IMR-90 (cell line): ENCODE results near the gene DESI2. TPM values are rescaled to one million over a fixed set of nuclear protein-coding genes. Genes with fewer than 3 reads are reported as not detected.

ENCODE experiments used
- ATAC-seq: fragments of 200-7000 bp; cut with Tn5 transposase; 2 replicates; pipeline ENCODE4 v1.9.1; 2020; ENCODE audit warnings: low read depth, mild to moderate bottlenecking, moderate library complexity
- BruUV-seq: library from RNA; stranded (reverse); fragments of 400-500 nt; replicated peaks from 2 replicates; lab custom pipeline; 2021; lab: Mats Ljungman, UMichigan
- CTCF ChIA-PET: fragments of 300-600 bp; formaldehyde crosslinking; extraction: SDS; loops from one replicate; lab custom pipeline; 2021; ENCODE audit warnings: antibody characterized with exemption; lab: Yijun Ruan, JAX
- POLR2A ChIA-PET: fragments of 300-600 bp; sonication (Branson Sonifier 250); formaldehyde crosslinking; loops from one replicate; lab custom pipeline; 2022; ENCODE audit warnings: antibody characterized with exemption; ENCODE audit not compliant: unreplicated experiment; lab: Charles Lee
- DNase-seq: peaks from one replicate; pipeline ENCODE4 v3.0.0; 2013
- H2AFZ ChIP-seq: replicated peaks from 2 replicates; pipeline ENCODE3; 2013; ENCODE audit warnings: low read length, mild to moderate bottlenecking; ENCODE audit not compliant: poor library complexity
- H2AK5ac ChIP-seq: 2 replicates; pipeline ENCODE4 v1.6.1; 2013; ENCODE audit warnings: low read depth, low read length, inconsistent platforms
- H2AK9ac ChIP-seq: replicated peaks from 2 replicates; pipeline ENCODE3; 2013; ENCODE audit warnings: mild to moderate bottlenecking, low read depth, low read length, moderate library complexity; ENCODE audit not compliant: poor library complexity
- H2BK120ac ChIP-seq: 2 replicates; pipeline ENCODE4 v1.6.1; 2013; ENCODE audit warnings: low read depth, low read length, inconsistent platforms
- H2BK15ac ChIP-seq: 3 replicates; pipeline ENCODE4 v1.6.1; 2013; ENCODE audit warnings: low read depth, low read length, inconsistent platforms
- H2BK20ac ChIP-seq: 2 replicates; pipeline ENCODE4 v1.6.1; 2013; ENCODE audit warnings: low read depth, mild to moderate bottlenecking, inconsistent platforms, low read length, moderate library complexity
- H2BK5ac ChIP-seq: 2 replicates; pipeline ENCODE4 v1.6.1; 2013; ENCODE audit warnings: mild to moderate bottlenecking, low read depth, low read length, inconsistent platforms; ENCODE audit not compliant: poor library complexity, severe bottlenecking
- H3K14ac ChIP-seq: replicated peaks from 2 replicates; pipeline ENCODE4 v1.6.1; 2013; ENCODE audit warnings: low read depth, low read length, inconsistent platforms
- H3K18ac ChIP-seq: 2 replicates; pipeline ENCODE4 v1.6.1; 2013; ENCODE audit warnings: low read depth, low read length, control low read depth
- H3K23ac ChIP-seq: 2 replicates; pipeline ENCODE4 v1.6.1; 2013; ENCODE audit warnings: low read depth, low read length, inconsistent platforms
- H3K27ac ChIP-seq: 2 replicates; pipeline ENCODE4 v1.5.1; 2013; ENCODE audit warnings: mild to moderate bottlenecking, control low read depth, low read length; ENCODE audit not compliant: insufficient read depth
- H3K27me3 ChIP-seq: 2 replicates; pipeline ENCODE4 v1.6.1; 2013; ENCODE audit warnings: low read length; ENCODE audit not compliant: control insufficient read depth, insufficient read depth
- H3K36me3 ChIP-seq: 2 replicates; pipeline ENCODE4 v1.6.1; 2013; ENCODE audit warnings: low read length, mixed read lengths; ENCODE audit not compliant: control insufficient read depth, insufficient read depth
- H3K4ac ChIP-seq: 2 replicates; pipeline ENCODE4 v1.6.1; 2013; ENCODE audit warnings: low read depth, low read length, inconsistent platforms
- H3K4me1 ChIP-seq: 2 replicates; pipeline ENCODE4 v1.6.1; 2013; ENCODE audit warnings: low read length, mixed read lengths; ENCODE audit not compliant: control insufficient read depth, insufficient read depth
- H3K4me2 ChIP-seq: 2 replicates; pipeline ENCODE4 v1.6.1; 2013; ENCODE audit warnings: low read depth, mild to moderate bottlenecking, control low read depth, low read length, moderate library complexity
- H3K4me3 ChIP-seq: 2 replicates; pipeline ENCODE4 v1.5.1; 2013; ENCODE audit warnings: low read depth, mild to moderate bottlenecking, control low read depth, low read length, moderate library complexity; ENCODE audit not compliant: insufficient read depth
- H3K56ac ChIP-seq: 2 replicates; pipeline ENCODE4 v1.6.1; 2013; ENCODE audit warnings: low read length, inconsistent platforms; ENCODE audit not compliant: insufficient read depth; ENCODE audit errors: extremely low read depth
- H3K79me1 ChIP-seq, 2 experiments: 2 replicates each; pipeline ENCODE4 v1.6.1; 2013; ENCODE audit warnings: low read length in 2 of 2, inconsistent platforms in 1 of 2, low read depth in 1 of 2
- H3K9ac ChIP-seq: 2 replicates; pipeline ENCODE4 v1.6.1; 2013; ENCODE audit warnings: low read depth, low read length, control low read depth
- H3K9me1 ChIP-seq: 2 replicates; pipeline ENCODE4 v1.6.1; 2013; ENCODE audit warnings: low read length, inconsistent platforms; ENCODE audit not compliant: insufficient read depth
- H3K9me3 ChIP-seq: 2 replicates; pipeline ENCODE4 v1.6.1; 2013; ENCODE audit warnings: low read length; ENCODE audit not compliant: control insufficient read depth, insufficient read depth
- H4K20me1 ChIP-seq: 2 replicates; pipeline ENCODE4 v1.6.1; 2013; ENCODE audit warnings: low read length, inconsistent platforms; ENCODE audit not compliant: insufficient read depth
- H4K5ac ChIP-seq: 2 replicates; pipeline ENCODE4 v1.6.1; 2013; ENCODE audit warnings: mild to moderate bottlenecking, low read depth, low read length, control low read depth
- H4K8ac ChIP-seq, 2 experiments: 2 replicates each; pipeline ENCODE4 v1.6.1; 2013; ENCODE audit warnings: low read depth in 2 of 2, low read length in 2 of 2, control low read depth in 1 of 2, inconsistent platforms in 1 of 2
- H4K91ac ChIP-seq: 2 replicates; pipeline ENCODE4 v1.6.1; 2013; ENCODE audit warnings: low read depth, low read length, inconsistent platforms; ENCODE audit not compliant: insufficient read depth
- BHLHE40 ChIP-seq: fragments of 150-350 bp; IDR thresholded peaks from 2 replicates; pipeline ENCODE4 v1.6.1; 2016; ENCODE audit warnings: mild to moderate bottlenecking, low read depth, low read length
- CEBPB ChIP-seq: IDR thresholded peaks from 2 replicates; pipeline ENCODE4 v1.6.1; 2012; ENCODE audit warnings: low read depth, low read length, improper control_type of control experiment
- CHD1 ChIP-seq: IDR thresholded peaks from 2 replicates; pipeline ENCODE4 v1.6.1; 2012; ENCODE audit warnings: low read depth, low read length, improper control_type of control experiment
- CTCF ChIP-seq: conservative IDR thresholded peaks from 2 replicates; pipeline ENCODE4 v1.5.1; 2012; ENCODE audit warnings: mild to moderate bottlenecking, low read depth, low read length, improper control_type of control experiment
- ELK1 ChIP-seq: fragments of 150-350 bp; IDR thresholded peaks from 2 replicates; pipeline ENCODE4 v1.6.1; 2016; ENCODE audit warnings: low read depth, mild to moderate bottlenecking, low read length, moderate library complexity, borderline replicate concordance
- FOS ChIP-seq: fragments of 150-350 bp; IDR thresholded peaks from 2 replicates; pipeline ENCODE4 v1.6.1; 2016; ENCODE audit warnings: low read depth, low read length
- MAFK ChIP-seq: IDR thresholded peaks from 2 replicates; pipeline ENCODE4 v1.6.1; 2012; ENCODE audit warnings: low read depth, low read length, improper control_type of control experiment
- MAZ ChIP-seq: IDR thresholded peaks from 2 replicates; pipeline ENCODE4 v1.6.1; 2012; ENCODE audit warnings: low read depth, mild to moderate bottlenecking, low read length, improper control_type of control experiment, moderate library complexity, borderline replicate concordance
- MXI1 ChIP-seq: IDR thresholded peaks from 2 replicates; pipeline ENCODE4 v1.6.1; 2012; ENCODE audit warnings: low read depth, mild to moderate bottlenecking, low read length, moderate library complexity, borderline replicate concordance
- NFE2L2 ChIP-seq: fragments of 150-350 bp; IDR thresholded peaks from 2 replicates; pipeline ENCODE4 v1.6.1; 2016; ENCODE audit warnings: low read depth, mild to moderate bottlenecking, low read length
- POLR2A ChIP-seq: IDR thresholded peaks from 2 replicates; pipeline ENCODE4 v1.6.1; 2012; ENCODE audit warnings: mild to moderate bottlenecking, low read depth, low read length
- RAD21 ChIP-seq: IDR thresholded peaks from 2 replicates; pipeline ENCODE4 v1.6.1; 2012; ENCODE audit warnings: low read length, improper control_type of control experiment
- RCOR1 ChIP-seq: IDR thresholded peaks from 2 replicates; pipeline ENCODE4 v1.6.1; 2012; ENCODE audit warnings: mild to moderate bottlenecking, low read length, improper control_type of control experiment; ENCODE audit not compliant: insufficient replicate concordance
- RFX5 ChIP-seq: IDR thresholded peaks from 2 replicates; pipeline ENCODE4 v1.8.0; 2012; ENCODE audit warnings: low read depth, mild to moderate bottlenecking, low read length, moderate library complexity
- SMC3 ChIP-seq: fragments of 150-350 bp; IDR thresholded peaks from 2 replicates; pipeline ENCODE4 v1.6.1; 2016; ENCODE audit warnings: low read depth, mild to moderate bottlenecking, antibody characterized with exemption, low read length, moderate library complexity
- USF2 ChIP-seq: fragments of 150-350 bp; IDR thresholded peaks from 2 replicates; pipeline ENCODE4 v1.6.1; 2017; ENCODE audit warnings: mild to moderate bottlenecking, antibody characterized with exemption, low read length, low read depth
- WGBS, 2 experiments: methylation state at CpG; one replicate each; pipeline versions ENCODE4 v1.1.5 to v1.1.7; 2013; ENCODE audit warnings: missing lambda C conversion rate in 2 of 2; ENCODE audit not compliant: insufficient read length in 1 of 2; ENCODE audit errors: extremely low coverage in 2 of 2; 5-methylcytosine and 5-hydroxymethylcytosine counted together
- dilution Hi-C: fragments of 300-500 bp; cut with HindIII; formaldehyde crosslinking; loops from one replicate; pipeline ENCODE4 v1.14.3; 2018; ENCODE audit warnings: low sequenced_read_pairs; ENCODE audit not compliant: unreplicated experiment
- in situ Hi-C: fragments of 300-500 bp; cut with MboI; formaldehyde crosslinking; loops from 3 replicates; pipeline ENCODE4 v1.14.3; 2019; ENCODE audit warnings: low sequenced_read_pairs, inconsistent platforms, mixed read lengths
- intact Hi-C: fragments of 100-400 bp; cut with micrococcal nuclease; formaldehyde crosslinking; loops from 2 replicates; pipeline ENCODE4 v1.10.0; 2022
- polyA plus RNA-seq, 3 experiments: library from polyadenylated mRNA; depleted of rRNA; stranded (reverse); fragments of >200 nt; gene quantifications; 2 replicates each; pipeline ENCODE4 v1.2.3, GENCODE V29; 2012; ENCODE audit warnings: low replicate concordance in 1 of 3
- total RNA-seq: library from RNA; depleted of rRNA; stranded (reverse); fragments of >200 nt; gene quantifications from 2 replicates; pipeline ENCODE4 v1.2.3, GENCODE V29; 2012

DESI2 gene
- total and polyA plus RNA-seq, 2 of the 4 experiments (the other 2 are of a cell fraction), result 19.0 to 43.6 TPM

- WGBS, 2 experiments, result 93% methylated on average over 3 of the region's 4 CpGs; no CpG with 5 or more reads in 1 of the 2 experiments
- no peak overlapping the region for H2AFZ ChIP-seq
- H3K4me2 ChIP-seq, result no peak overlapping the region
- no peak overlapping the region for H3K9ac ChIP-seq
- no peak overlapping the region for H4K91ac ChIP-seq
- no peaks in the 10 kb centered on the region for H4K20me1 ChIP-seq
- no peak overlapping the region for H2AK9ac ChIP-seq
- dilution Hi-C loops, result no loop called here
- H3K27me3 ChIP-seq, result no peaks in the 10 kb centered on the region
- no peak overlapping the region for H2BK120ac ChIP-seq
- H4K8ac ChIP-seq, result no peak overlapping the region
- no peak overlapping the region for H2BK15ac ChIP-seq
- TF ChIP-seq CEBPB, result no peak
- no peak for TF ChIP-seq MAFK
- no peak for TF ChIP-seq SMC3
- no peak for TF ChIP-seq RAD21
- TF ChIP-seq MXI1, result no peak
- TF ChIP-seq RCOR1, result no peak
- TF ChIP-seq NFE2L2, result no peak
- no peak for TF ChIP-seq CTCF
- TF ChIP-seq MAZ, result no peak
- TF ChIP-seq USF2, result no peak
- no peak for TF ChIP-seq FOS
- no peak for TF ChIP-seq RFX5
- no peak for TF ChIP-seq CHD1
- no peak for TF ChIP-seq POLR2A
- no peak for TF ChIP-seq BHLHE40
- TF ChIP-seq ELK1, result no peak
- no peak overlapping the region for H3K23ac ChIP-seq
- BruUV-seq, result no TSS peak
- no peak overlapping the region for H3K56ac ChIP-seq
- no peak overlapping the region for H2BK5ac ChIP-seq
- no peak overlapping the region for H3K27ac ChIP-seq
- CTCF ChIA-PET, result interaction anchor here (0.7 kb wide), 1 partner anchor 11 kb away, joined by 5 read pairs; no protein-coding TSS in a partner anchor
- no peaks in the 10 kb centered on the region for H3K9me3 ChIP-seq
- H2AK5ac ChIP-seq, result no peak overlapping the region
- H3K4me3 ChIP-seq, result no peak overlapping the region
- DNase-seq (no peak), ATAC-seq (no peak)
- peaks cover 14% of the 10 kb centered on the region for H3K36me3 ChIP-seq
- no peak overlapping the region for H3K4ac ChIP-seq
- POLR2A ChIA-PET, result no interaction called here
- no peak overlapping the region for H2BK20ac ChIP-seq
- H3K79me1 ChIP-seq, result peaks cover 0 to 4% of the 10 kb centered on the region in 2 experiments; a peak in 1 of 4 replicates
- no peak overlapping the region for H4K5ac ChIP-seq
- intact Hi-C loops, result no loop called here
- H3K14ac ChIP-seq, result no peak overlapping the region
- in situ Hi-C loops, result no loop called here
- no peaks in the 10 kb centered on the region for H3K9me1 ChIP-seq
- H3K4me1 ChIP-seq, result no peaks in the 10 kb centered on the region
- H3K18ac ChIP-seq, result no peak overlapping the region
Observed at GRCh38 chr1:244699741-244700140, 46.8 kb downstream of the DESI2 start.
